K562 (cell line): Measurements from ENCODE around the gene ADPGK. TPM values are rescaled to one million over a fixed set of nuclear protein-coding genes. Genes with fewer than 3 reads are reported as not detected.
A peak's percentile ranks its signal among the peaks of the same experiment; 100 is the strongest.

Experiments used
- NRF1 ChIP-seq, 2 experiments: fragments of 450-650 bp; IDR thresholded peaks in 1 of 2; conservative IDR thresholded peaks in 1 of 2; 2 replicates each; pipeline ENCODE4 v1.6.1; 2014; ENCODE audit warnings: mild to moderate bottlenecking in 2 of 2
- RCOR1 ChIP-seq, 2 experiments: IDR thresholded peaks; 2 replicates each; pipeline ENCODE4 v1.6.1; 2012; ENCODE audit warnings: low read depth in 2 of 2, low read length in 2 of 2, borderline replicate concordance in 1 of 2, improper control_type of control experiment in 1 of 2
- SMAD3 ChIP-seq: fragments of 450-650 bp; formaldehyde crosslinking; conservative IDR thresholded peaks from 2 replicates; pipeline ENCODE4 v1.4.0; 2020; ENCODE audit warnings: mild to moderate bottlenecking
- polyA plus RNA-seq, 8 experiments: library from polyadenylated mRNA; depleted of rRNA in 4 of 8; stranded (reverse) in 5 of 8; unstranded in 3 of 8; fragments of >200 nt; fragmentation: Nextera tagmentation in 2 of 8; fragmentation: Illumina TruSeq in 1 of 8; extraction: Ambion mirVana in 2 of 8; extraction: Trizol in 1 of 8; gene quantifications; 2 replicates each; pipeline versions ENCODE4 v1.2.1 to v1.2.3, GENCODE V29; 2011 to 2014; ENCODE audit warnings: inconsistent platforms in 1 of 8, missing spikeins in 1 of 8
- total RNA-seq, 7 experiments: library from RNA; depleted of rRNA in 6 of 7; stranded (reverse); fragments of >200 nt in 6 of 7; fragmentation: Illumina TruSeq in 2 of 7; extraction: Trizol in 2 of 7; gene quantifications; 2 replicates each; pipeline versions ENCODE4 v1.2.1 to v1.2.3, GENCODE V29; 2011 to 2021; ENCODE audit warnings: low replicate concordance in 1 of 7
- TF ChIP-seq, protein P1 (sequence below): fragments of 450-650 bp; IDR thresholded peaks from 2 replicates; pipeline ENCODE4 v1.6.1; 2016; ENCODE audit warnings: low read depth
- TF ChIP-seq, protein P2 (sequence below), 2 experiments: fragments of 450-650 bp; formaldehyde crosslinking in 1 of 2; IDR thresholded peaks; 2 replicates each; pipeline versions ENCODE4 v1.4.0 to v1.6.1; 2014 to 2020; ENCODE audit warnings: mild to moderate bottlenecking in 2 of 2, borderline replicate concordance in 1 of 2, low read depth in 1 of 2
- TF ChIP-seq, protein P3 (sequence below): IDR thresholded peaks from 2 replicates; pipeline ENCODE4 v1.6.1; 2011; ENCODE audit warnings: borderline replicate concordance, low read depth, mild to moderate bottlenecking, moderate library complexity, low read length; ENCODE audit not compliant: insufficient read depth, poor library complexity, severe bottlenecking

Gene ADPGK
- total and polyA plus RNA-seq, 9 of the 15 experiments (the other 6 are each of a cell fraction or from before 2014, with no cell fraction given) = 13.4 to 97.4 (median 48.5) TPM

- TF ChIP-seq, protein P1, sequence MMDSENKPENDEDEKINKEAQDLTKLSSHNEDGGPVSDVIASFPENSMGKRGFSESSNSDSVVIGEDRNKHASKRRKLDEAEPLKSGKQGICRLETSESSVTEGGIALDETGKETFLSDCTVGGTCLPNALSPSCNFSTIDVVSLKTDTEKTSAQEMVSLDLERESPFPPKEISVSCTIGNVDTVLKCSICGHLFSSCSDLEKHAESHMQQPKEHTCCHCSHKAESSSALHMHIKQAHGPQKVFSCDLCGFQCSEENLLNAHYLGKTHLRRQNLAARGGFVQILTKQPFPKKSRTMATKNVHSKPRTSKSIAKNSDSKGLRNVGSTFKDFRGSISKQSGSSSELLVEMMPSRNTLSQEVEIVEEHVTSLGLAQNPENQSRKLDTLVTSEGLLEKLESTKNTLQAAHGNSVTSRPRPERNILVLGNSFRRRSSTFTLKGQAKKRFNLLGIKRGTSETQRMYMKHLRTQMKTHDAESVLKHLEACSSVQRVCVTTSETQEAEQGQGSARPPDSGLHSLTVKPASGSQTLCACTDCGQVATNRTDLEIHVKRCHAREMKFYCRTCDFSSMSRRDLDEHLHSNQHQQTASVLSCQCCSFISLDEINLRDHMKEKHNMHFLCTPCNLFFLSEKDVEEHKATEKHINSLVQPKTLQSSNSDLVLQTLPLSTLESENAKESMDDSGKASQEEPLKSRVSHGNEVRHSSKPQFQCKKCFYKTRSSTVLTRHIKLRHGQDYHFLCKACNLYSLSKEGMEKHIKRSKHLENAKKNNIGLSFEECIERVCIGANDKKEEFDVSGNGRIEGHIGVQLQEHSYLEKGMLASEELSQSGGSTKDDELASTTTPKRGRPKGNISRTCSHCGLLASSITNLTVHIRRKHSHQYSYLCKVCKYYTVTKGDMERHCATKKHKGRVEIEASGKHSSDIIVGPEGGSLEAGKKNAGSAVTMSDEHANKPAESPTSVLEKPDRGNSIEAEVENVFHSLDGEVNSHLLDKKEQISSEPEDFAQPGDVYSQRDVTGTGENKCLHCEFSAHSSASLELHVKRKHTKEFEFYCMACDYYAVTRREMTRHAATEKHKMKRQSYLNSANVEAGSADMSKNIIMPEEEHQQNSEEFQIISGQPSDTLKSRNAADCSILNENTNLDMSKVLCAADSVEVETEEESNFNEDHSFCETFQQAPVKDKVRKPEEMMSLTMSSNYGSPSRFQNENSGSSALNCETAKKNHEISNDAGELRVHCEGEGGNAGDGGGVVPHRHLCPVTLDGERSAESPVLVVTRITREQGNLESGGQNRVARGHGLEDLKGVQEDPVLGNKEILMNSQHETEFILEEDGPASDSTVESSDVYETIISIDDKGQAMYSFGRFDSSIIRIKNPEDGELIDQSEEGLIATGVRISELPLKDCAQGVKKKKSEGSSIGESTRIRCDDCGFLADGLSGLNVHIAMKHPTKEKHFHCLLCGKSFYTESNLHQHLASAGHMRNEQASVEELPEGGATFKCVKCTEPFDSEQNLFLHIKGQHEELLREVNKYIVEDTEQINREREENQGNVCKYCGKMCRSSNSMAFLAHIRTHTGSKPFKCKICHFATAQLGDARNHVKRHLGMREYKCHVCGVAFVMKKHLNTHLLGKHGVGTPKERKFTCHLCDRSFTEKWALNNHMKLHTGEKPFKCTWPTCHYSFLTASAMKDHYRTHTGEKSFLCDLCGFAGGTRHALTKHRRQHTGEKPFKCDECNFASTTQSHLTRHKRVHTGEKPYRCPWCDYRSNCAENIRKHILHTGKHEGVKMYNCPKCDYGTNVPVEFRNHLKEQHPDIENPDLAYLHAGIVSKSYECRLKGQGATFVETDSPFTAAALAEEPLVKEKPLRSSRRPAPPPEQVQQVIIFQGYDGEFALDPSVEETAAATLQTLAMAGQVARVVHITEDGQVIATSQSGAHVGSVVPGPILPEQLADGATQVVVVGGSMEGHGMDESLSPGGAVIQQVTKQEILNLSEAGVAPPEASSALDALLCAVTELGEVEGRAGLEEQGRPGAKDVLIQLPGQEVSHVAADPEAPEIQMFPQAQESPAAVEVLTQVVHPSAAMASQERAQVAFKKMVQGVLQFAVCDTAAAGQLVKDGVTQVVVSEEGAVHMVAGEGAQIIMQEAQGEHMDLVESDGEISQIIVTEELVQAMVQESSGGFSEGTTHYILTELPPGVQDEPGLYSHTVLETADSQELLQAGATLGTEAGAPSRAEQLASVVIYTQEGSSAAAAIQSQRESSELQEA = no peak
- TF ChIP-seq SMAD3 (CRISPR knock-in tag) (no peak), RCOR1 (IDR thresholded peaks at IDR 0.05; ENCODE audit: borderline replicate concordance in 1 of 2, low read depth in 2 of 2, low read length in 2 of 2) (peak in 1 of 2 experiments; percentile 6; a peak in 1 of 4 replicates), NRF1 (conservative IDR thresholded peaks at IDR 0.05 in 1 of 2, IDR thresholded peaks at IDR 0.05 in 1 of 2) (peak in 1 of 2 experiments; percentile 22; a peak in 1 of 4 replicates)
- TF ChIP-seq, protein P2, sequence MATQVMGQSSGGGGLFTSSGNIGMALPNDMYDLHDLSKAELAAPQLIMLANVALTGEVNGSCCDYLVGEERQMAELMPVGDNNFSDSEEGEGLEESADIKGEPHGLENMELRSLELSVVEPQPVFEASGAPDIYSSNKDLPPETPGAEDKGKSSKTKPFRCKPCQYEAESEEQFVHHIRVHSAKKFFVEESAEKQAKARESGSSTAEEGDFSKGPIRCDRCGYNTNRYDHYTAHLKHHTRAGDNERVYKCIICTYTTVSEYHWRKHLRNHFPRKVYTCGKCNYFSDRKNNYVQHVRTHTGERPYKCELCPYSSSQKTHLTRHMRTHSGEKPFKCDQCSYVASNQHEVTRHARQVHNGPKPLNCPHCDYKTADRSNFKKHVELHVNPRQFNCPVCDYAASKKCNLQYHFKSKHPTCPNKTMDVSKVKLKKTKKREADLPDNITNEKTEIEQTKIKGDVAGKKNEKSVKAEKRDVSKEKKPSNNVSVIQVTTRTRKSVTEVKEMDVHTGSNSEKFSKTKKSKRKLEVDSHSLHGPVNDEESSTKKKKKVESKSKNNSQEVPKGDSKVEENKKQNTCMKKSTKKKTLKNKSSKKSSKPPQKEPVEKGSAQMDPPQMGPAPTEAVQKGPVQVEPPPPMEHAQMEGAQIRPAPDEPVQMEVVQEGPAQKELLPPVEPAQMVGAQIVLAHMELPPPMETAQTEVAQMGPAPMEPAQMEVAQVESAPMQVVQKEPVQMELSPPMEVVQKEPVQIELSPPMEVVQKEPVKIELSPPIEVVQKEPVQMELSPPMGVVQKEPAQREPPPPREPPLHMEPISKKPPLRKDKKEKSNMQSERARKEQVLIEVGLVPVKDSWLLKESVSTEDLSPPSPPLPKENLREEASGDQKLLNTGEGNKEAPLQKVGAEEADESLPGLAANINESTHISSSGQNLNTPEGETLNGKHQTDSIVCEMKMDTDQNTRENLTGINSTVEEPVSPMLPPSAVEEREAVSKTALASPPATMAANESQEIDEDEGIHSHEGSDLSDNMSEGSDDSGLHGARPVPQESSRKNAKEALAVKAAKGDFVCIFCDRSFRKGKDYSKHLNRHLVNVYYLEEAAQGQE (IDR thresholded peaks at IDR 0.05; ENCODE audit: borderline replicate concordance) = peak; percentile 56
- TF ChIP-seq, protein P2 (CRISPR knock-in tag; IDR thresholded peaks at IDR 0.05; ENCODE audit: low read depth) = no peak
- TF ChIP-seq, protein P3, sequence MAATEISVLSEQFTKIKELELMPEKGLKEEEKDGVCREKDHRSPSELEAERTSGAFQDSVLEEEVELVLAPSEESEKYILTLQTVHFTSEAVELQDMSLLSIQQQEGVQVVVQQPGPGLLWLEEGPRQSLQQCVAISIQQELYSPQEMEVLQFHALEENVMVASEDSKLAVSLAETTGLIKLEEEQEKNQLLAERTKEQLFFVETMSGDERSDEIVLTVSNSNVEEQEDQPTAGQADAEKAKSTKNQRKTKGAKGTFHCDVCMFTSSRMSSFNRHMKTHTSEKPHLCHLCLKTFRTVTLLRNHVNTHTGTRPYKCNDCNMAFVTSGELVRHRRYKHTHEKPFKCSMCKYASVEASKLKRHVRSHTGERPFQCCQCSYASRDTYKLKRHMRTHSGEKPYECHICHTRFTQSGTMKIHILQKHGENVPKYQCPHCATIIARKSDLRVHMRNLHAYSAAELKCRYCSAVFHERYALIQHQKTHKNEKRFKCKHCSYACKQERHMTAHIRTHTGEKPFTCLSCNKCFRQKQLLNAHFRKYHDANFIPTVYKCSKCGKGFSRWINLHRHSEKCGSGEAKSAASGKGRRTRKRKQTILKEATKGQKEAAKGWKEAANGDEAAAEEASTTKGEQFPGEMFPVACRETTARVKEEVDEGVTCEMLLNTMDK = peak; percentile 77
Measured at GRCh38 chr15:72796515-72797337, 13.2 kb upstream of the ADPGK start (continued).
